GM12878 (cell line): ENCODE data around the gene TNK2. TPM values are rescaled to one million over a fixed set of nuclear protein-coding genes. Genes with fewer than 3 reads are reported as not detected.
A peak's percentile ranks its signal among the peaks of the same experiment; 100 is the strongest.

Source experiments
- ATAC-seq: fragments of 200-7000 bp; cut with Tn5 transposase; 3 replicates; pipeline ENCODE4 v1.9.1; 2020; ENCODE audit warnings: mild to moderate bottlenecking, moderate library complexity
- BruUV-seq: library from RNA; stranded (reverse); fragments of 400-500 nt; replicated peaks from 2 replicates; lab custom pipeline; 2021; lab: Mats Ljungman, UMichigan
- CTCF ChIA-PET: fragments of 300-600 bp; sonication (Branson Sonifier 250); formaldehyde crosslinking; extraction: SDS; loops from one replicate; lab custom pipeline; 2021; ENCODE audit warnings: inconsistent platforms; lab: Yijun Ruan, JAX
- POLR2A ChIA-PET: fragments of 350-600 bp; formaldehyde crosslinking; extraction: SDS; loops from one replicate; lab custom pipeline; 2021; ENCODE audit warnings: inconsistent platforms; lab: Charles Lee
- RAD21 ChIA-PET: fragments of 300-600 bp; sonication (Branson Sonifier 250); formaldehyde crosslinking; loops from one replicate; lab custom pipeline; 2023; ENCODE audit warnings: antibody characterized with exemption; ENCODE audit not compliant: unreplicated experiment; lab: Charles Lee
- SMC1A ChIA-PET: fragments of 300-600 bp; sonication (Branson Sonifier 250); formaldehyde crosslinking; loops from one replicate; lab custom pipeline; 2023; ENCODE audit not compliant: unreplicated experiment, uncharacterized antibody; lab: Charles Lee
- DNase-seq: peaks from one replicate; pipeline ENCODE4 v3.0.0-alpha.2; 2011; ENCODE audit warnings: low read depth, low spot score
- FAIRE-seq: peaks from 3 replicates; lab custom pipeline; 2011; peaks lifted over from hg19 to GRCh38; lab: Jason Lieb, UNC
- H2AFZ ChIP-seq: 2 replicates; pipeline ENCODE4 v1.6.0; 2011; ENCODE audit warnings: low read depth, low read length, control low read depth; ENCODE audit not compliant: control insufficient read depth
- H3K27ac ChIP-seq: 2 replicates; pipeline ENCODE4 v1.5.1; 2011; ENCODE audit warnings: control low read depth; ENCODE audit not compliant: control insufficient read depth, insufficient read depth
- H3K27me3 ChIP-seq, 2 experiments: replicated peaks in 1 of 2; 2 replicates each; pipeline versions ENCODE4 v1.6.0 to v1.6.1; 2011; ENCODE audit warnings: low read length in 1 of 2; ENCODE audit not compliant: control insufficient read depth in 2 of 2, insufficient read depth in 2 of 2
- H3K36me3 ChIP-seq, 2 experiments: 2 replicates each; pipeline ENCODE4 v1.5.1; 2011; ENCODE audit warnings: low read length in 1 of 2; ENCODE audit not compliant: control insufficient read depth in 2 of 2, insufficient read depth in 2 of 2
- H3K4me1 ChIP-seq: 2 replicates; pipeline ENCODE4 v1.6.1; 2011; ENCODE audit warnings: mild to moderate bottlenecking, low read length, moderate library complexity, mixed read lengths; ENCODE audit not compliant: control insufficient read depth, insufficient read depth
- H3K4me2 ChIP-seq: 2 replicates; pipeline ENCODE4 v1.6.0; 2011; ENCODE audit warnings: control low read depth; ENCODE audit not compliant: control insufficient read depth, insufficient read depth
- H3K4me3 ChIP-seq: fragments of 200-600 bp; sonication (generic); 2 replicates; pipeline ENCODE4 v1.5.1; 2016
- H3K79me2 ChIP-seq: 2 replicates; pipeline ENCODE4 v1.6.0; 2011; ENCODE audit warnings: low read length; ENCODE audit not compliant: control insufficient read depth, insufficient read depth
- H3K9ac ChIP-seq: 2 replicates; pipeline ENCODE4 v1.8.0; 2011; ENCODE audit warnings: low read length, control low read depth, mixed read lengths; ENCODE audit not compliant: control insufficient read depth, insufficient read depth
- H3K9me3 ChIP-seq: replicated peaks from 3 replicates; pipeline ENCODE4 v1.5.1; 2011; ENCODE audit warnings: mild to moderate bottlenecking, low read length; ENCODE audit not compliant: control insufficient read depth, insufficient read depth
- H4K20me1 ChIP-seq: 2 replicates; pipeline ENCODE4 v1.6.0; 2011; ENCODE audit not compliant: control insufficient read depth, insufficient read depth
- BCL11A ChIP-seq: IDR thresholded peaks from 2 replicates; pipeline ENCODE4 v1.6.1; 2011; ENCODE audit warnings: low read depth, low read length
- DPF2 ChIP-seq: fragments of 450-650 bp; IDR thresholded peaks from 2 replicates; pipeline ENCODE4 v1.6.1; 2017; ENCODE audit warnings: mild to moderate bottlenecking
- GATAD2B ChIP-seq: fragments of 450-650 bp; conservative IDR thresholded peaks from 2 replicates; pipeline ENCODE4 v1.6.1; 2017; ENCODE audit warnings: low read depth, mild to moderate bottlenecking, moderate library complexity
- IKZF1 ChIP-seq: fragments of 450-650 bp; conservative IDR thresholded peaks from 2 replicates; pipeline ENCODE4 v1.6.1; 2017; ENCODE audit warnings: antibody characterized with exemption, mild to moderate bottlenecking
- JUND ChIP-seq: IDR thresholded peaks from 2 replicates; pipeline ENCODE4 v1.6.1; 2012; ENCODE audit warnings: low read depth, mild to moderate bottlenecking, low read length, improper control_type of control experiment, moderate library complexity
- LARP7 ChIP-seq: fragments of 450-650 bp; IDR thresholded peaks from 2 replicates; pipeline ENCODE4 v1.6.1; 2017; ENCODE audit warnings: mild to moderate bottlenecking
- POLR2A ChIP-seq: IDR thresholded peaks from 2 replicates; pipeline ENCODE4 v1.6.1; 2011; ENCODE audit warnings: low read depth, mild to moderate bottlenecking, low read length
- SMARCA5 ChIP-seq: fragments of 450-650 bp; IDR thresholded peaks from 2 replicates; pipeline ENCODE4 v1.6.1; 2017; ENCODE audit warnings: mild to moderate bottlenecking
- WGBS: methylation state at CpG from one replicate; pipeline ENCODE4 v1.1.6; 2016; ENCODE audit warnings: low lambda C conversion rate; ENCODE audit not compliant: insufficient replicate concordance, insufficient coverage; ENCODE audit errors: missing lambda C conversion rate; 5-methylcytosine and 5-hydroxymethylcytosine counted together
- in situ Hi-C: fragments of 300-500 bp; cut with MboI; formaldehyde crosslinking; loops from 9 replicates; pipeline ENCODE4 v1.14.3; 2018; ENCODE audit warnings: mixed read lengths
- intact Hi-C: fragments of 100-400 bp; cut with micrococcal nuclease; formaldehyde crosslinking; loops from one replicate; pipeline ENCODE4 v1.14.2; 2022; ENCODE audit not compliant: unreplicated experiment
- polyA plus RNA-seq, 11 experiments: library from polyadenylated mRNA; depleted of rRNA in 4 of 11; unstranded in 6 of 11; stranded (reverse) in 5 of 11; fragments of >200 nt; fragmentation: Nextera tagmentation in 4 of 11; fragmentation: Illumina TruSeq in 1 of 11; extraction: Ambion mirVana in 4 of 11; extraction: Trizol in 1 of 11; gene quantifications; 1 replicate in 1 of 11; 2 replicates in 10 of 11; pipeline versions ENCODE4 v1.2.1 to v1.2.3, GENCODE V29; 2011 to 2016; ENCODE audit warnings: inconsistent platforms in 2 of 11, missing spikeins in 2 of 11, low read depth in 1 of 11
- total RNA-seq, 4 experiments: library from RNA; depleted of rRNA in 3 of 4; stranded (reverse); fragments of >200 nt in 3 of 4; fragmentation: Illumina TruSeq in 1 of 4; extraction: Trizol in 1 of 4; gene quantifications; 2 replicates each; pipeline versions ENCODE4 v1.2.1 to v1.2.3, GENCODE V29; 2013 to 2021
- TF ChIP-seq, protein P1 (sequence below): IDR thresholded peaks from 2 replicates; pipeline ENCODE4 v1.6.1; 2011; ENCODE audit warnings: borderline replicate concordance, low read depth, mild to moderate bottlenecking, moderate library complexity, low read length; ENCODE audit not compliant: insufficient read depth, poor library complexity, severe bottlenecking
- TF ChIP-seq, protein P2 (sequence below): fragments of 450-650 bp; conservative IDR thresholded peaks from 2 replicates; pipeline ENCODE4 v1.6.1; 2017; ENCODE audit warnings: mild to moderate bottlenecking, moderate library complexity
- TF ChIP-seq, protein P3 (sequence below), 3 experiments: IDR thresholded peaks in 2 of 3; conservative IDR thresholded peaks in 1 of 3; 2 replicates each; pipeline ENCODE4 v1.5.1; 2011; ENCODE audit warnings: low read depth in 3 of 3, low read length in 3 of 3, mild to moderate bottlenecking in 3 of 3, control low read depth in 2 of 3, moderate library complexity in 2 of 3, inconsistent platforms in 1 of 3, mixed read lengths in 1 of 3; ENCODE audit not compliant: control insufficient read depth in 2 of 3, insufficient read depth in 1 of 3; ENCODE audit errors: extremely low read depth in 1 of 3

TNK2 gene
- total and polyA plus RNA-seq, 10 of the 15 experiments (the other 5 are each of a cell fraction or from before 2014, with no cell fraction given), result 0.13 to 47.8 (median 10.8) TPM

DNA sequence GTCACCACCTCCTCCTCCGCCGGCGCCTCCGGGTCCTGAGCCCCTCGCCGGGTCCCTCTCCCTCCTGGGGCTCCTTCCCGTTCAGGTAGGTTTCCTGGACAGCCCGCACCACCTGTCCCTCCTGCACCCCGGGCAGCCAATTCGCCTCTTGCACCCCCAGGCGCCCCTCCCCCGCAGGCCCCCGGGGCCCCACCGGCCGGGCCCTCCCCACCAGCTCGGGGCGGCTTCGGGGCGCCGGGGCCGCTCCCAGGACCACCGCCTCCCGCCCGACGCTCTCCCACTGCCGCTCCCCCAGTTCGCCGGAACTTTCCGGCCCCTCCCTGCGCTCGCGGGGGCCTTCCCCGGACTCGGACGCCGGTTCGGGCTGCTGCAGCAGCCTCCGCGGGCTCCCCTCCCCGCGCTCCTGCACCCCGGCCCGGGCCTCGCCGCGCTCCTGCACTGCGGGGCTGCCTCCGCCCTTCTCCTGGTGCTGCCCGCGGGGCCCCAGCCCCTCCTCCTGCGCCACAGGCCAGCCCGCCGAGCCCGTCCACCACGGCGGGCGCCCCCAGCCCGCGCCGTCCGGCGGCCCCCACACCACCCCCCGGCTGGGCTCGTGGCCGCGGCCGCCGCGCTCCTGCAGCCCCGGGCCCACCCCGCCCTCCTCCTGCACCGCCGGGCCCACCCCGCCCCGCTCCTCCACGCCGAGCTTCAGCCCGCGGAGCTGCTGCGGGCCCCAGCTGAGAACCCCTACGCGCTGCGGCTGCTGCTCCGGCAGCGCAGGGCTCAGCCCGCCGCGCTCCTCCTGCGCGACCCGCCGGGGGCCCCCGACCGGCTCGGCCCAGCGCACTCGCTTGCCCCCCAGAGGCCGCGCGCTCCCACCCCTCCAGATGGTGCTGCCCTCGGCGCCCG, 587 bp upstream of the TNK2 start:
- Histone ChIP-seq H3K79me2 (peaks cover 51% of the 10 kb centered on the region), H3K9ac (peak overlapping the region; percentile 79), H3K27me3 (no peaks in the 10 kb centered on the region), H3K9me3 (no peaks in the 10 kb centered on the region), H3K4me3 (peak overlapping the region; percentile 88), H3K4me2 (peak overlapping the region; percentile 91), H3K27ac (peak overlapping the region; percentile 96), H3K36me3 (no peaks in the 10 kb centered on the region), H4K20me1 (no peaks in the 10 kb centered on the region), H2AFZ (peak overlapping the region; percentile 52), H3K4me1 (peaks cover 18% of the 10 kb centered on the region)
- RAD21 ChIA-PET, result interaction anchor here (1.2 to 3.4 kb wide), 3 partner anchors 13 to 50 kb away, joined by 7 to 34 read pairs (median 8); no protein-coding TSS in a partner anchor
- POLR2A ChIA-PET, result interaction anchor here (3.1 kb wide), 1 partner anchor 13 kb away, joined by 30 read pairs; no protein-coding TSS in a partner anchor
- SMC1A ChIA-PET, result interaction anchor here (6.0 kb wide), 1 partner anchor 14 kb away, joined by 43 read pairs; no protein-coding TSS in a partner anchor
- FAIRE-seq (no peak), ATAC-seq (peak; percentile 2), DNase-seq (no peak)
- in situ Hi-C loops, result no loop called here
- intact Hi-C loops, result loop anchor here (10.0 kb wide), 1 partner anchor 286 kb away; no protein-coding TSS in a partner anchor
- peak; percentile 49 for TF ChIP-seq POLR2A
- 0 out of 2 replicates have a peak, but pooled peaks have one; percentile 36 for TF ChIP-seq DPF2
- TF ChIP-seq IKZF1, result peak; percentile 27
- TF ChIP-seq LARP7, result peak; percentile 69; the same call in 1 of the 2 replicates
- TF ChIP-seq GATAD2B, result 0 out of 2 replicates have a peak, but pooled peaks have one; percentile 39
- 0 out of 2 replicates have a peak, but pooled peaks have one; percentile 37 for TF ChIP-seq SMARCA5
- no peak for TF ChIP-seq JUND
- TF ChIP-seq, protein P1, sequence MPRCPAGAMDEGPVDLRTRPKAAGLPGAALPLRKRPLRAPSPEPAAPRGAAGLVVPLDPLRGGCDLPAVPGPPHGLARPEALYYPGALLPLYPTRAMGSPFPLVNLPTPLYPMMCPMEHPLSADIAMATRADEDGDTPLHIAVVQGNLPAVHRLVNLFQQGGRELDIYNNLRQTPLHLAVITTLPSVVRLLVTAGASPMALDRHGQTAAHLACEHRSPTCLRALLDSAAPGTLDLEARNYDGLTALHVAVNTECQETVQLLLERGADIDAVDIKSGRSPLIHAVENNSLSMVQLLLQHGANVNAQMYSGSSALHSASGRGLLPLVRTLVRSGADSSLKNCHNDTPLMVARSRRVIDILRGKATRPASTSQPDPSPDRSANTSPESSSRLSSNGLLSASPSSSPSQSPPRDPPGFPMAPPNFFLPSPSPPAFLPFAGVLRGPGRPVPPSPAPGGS, result no peak
- TF ChIP-seq, protein P2, sequence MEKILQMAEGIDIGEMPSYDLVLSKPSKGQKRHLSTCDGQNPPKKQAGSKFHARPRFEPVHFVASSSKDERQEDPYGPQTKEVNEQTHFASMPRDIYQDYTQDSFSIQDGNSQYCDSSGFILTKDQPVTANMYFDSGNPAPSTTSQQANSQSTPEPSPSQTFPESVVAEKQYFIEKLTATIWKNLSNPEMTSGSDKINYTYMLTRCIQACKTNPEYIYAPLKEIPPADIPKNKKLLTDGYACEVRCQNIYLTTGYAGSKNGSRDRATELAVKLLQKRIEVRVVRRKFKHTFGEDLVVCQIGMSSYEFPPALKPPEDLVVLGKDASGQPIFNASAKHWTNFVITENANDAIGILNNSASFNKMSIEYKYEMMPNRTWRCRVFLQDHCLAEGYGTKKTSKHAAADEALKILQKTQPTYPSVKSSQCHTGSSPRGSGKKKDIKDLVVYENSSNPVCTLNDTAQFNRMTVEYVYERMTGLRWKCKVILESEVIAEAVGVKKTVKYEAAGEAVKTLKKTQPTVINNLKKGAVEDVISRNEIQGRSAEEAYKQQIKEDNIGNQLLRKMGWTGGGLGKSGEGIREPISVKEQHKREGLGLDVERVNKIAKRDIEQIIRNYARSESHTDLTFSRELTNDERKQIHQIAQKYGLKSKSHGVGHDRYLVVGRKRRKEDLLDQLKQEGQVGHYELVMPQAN, result 0 out of 2 replicates have a peak, but pooled peaks have one; percentile 44
- TF ChIP-seq, protein P3, sequence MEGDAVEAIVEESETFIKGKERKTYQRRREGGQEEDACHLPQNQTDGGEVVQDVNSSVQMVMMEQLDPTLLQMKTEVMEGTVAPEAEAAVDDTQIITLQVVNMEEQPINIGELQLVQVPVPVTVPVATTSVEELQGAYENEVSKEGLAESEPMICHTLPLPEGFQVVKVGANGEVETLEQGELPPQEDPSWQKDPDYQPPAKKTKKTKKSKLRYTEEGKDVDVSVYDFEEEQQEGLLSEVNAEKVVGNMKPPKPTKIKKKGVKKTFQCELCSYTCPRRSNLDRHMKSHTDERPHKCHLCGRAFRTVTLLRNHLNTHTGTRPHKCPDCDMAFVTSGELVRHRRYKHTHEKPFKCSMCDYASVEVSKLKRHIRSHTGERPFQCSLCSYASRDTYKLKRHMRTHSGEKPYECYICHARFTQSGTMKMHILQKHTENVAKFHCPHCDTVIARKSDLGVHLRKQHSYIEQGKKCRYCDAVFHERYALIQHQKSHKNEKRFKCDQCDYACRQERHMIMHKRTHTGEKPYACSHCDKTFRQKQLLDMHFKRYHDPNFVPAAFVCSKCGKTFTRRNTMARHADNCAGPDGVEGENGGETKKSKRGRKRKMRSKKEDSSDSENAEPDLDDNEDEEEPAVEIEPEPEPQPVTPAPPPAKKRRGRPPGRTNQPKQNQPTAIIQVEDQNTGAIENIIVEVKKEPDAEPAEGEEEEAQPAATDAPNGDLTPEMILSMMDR (IDR thresholded peaks at IDR 0.05 in 2 of 3, conservative IDR thresholded peaks at IDR 0.05 in 1 of 3; ENCODE audit: control insufficient read depth in 2 of 3, extremely low read depth in 1 of 3, insufficient read depth in 1 of 3, low read depth in 3 of 3, low read length in 3 of 3), result 0 out of 6 replicates have a peak, but pooled peaks of 1 of the 3 experiments have one; percentile 10
- TF ChIP-seq BCL11A, result no peak
- CTCF ChIA-PET, result interaction anchor here (1.0 to 4.6 kb wide), 3 partner anchors 13 to 48 kb away, joined by 3 to 49 read pairs (median 4); no protein-coding TSS in a partner anchor
- BruUV-seq, result no TSS peak
- WGBS, result under 1% methylated on average over 37 of the region's 103 CpGs
